Measurements from ENCODE around the gene TRIM17. TPM values are rescaled to one million over a fixed set of nuclear protein-coding genes. Genes with fewer than 3 reads are reported as not detected.
A peak's percentile ranks its signal among the peaks of the same experiment; 100 is the strongest.

The TRIM17 gene
- total and polyA plus RNA-seq, 9 of the 15 experiments (the other 6 are each of a cell fraction or from before 2014, with no cell fraction given) = not detected

DNA sequence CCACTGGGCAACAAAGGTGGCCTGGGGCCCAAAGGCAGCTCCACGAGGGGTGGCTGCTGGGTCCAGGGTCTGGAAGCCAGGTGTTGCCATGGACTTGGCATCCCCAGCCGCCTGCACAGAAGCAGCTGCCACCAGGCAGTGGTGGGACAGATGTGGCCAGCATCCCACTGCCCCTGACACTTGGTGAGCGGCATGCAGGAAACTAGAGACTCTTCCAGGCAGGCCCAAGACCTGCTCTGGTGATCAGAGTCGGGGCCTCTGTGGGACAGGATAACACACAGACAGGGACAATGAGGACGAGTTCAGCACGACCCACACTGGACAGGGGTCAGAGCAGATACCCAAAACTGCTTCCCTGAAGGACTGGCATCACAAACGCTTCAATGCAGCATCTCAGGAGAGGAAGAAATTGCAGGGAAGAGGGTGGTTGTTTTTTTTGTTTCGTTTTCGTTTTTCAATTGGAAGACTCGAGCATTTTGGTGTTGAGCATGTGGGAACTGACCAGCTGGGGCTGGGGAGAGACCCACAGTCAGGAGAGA, 36.4 kb upstream of the TRIM17 start:
- in situ Hi-C loops (cut with MboI) (loop anchor here (10.0 kb wide), 1 partner anchor 108 kb away; no protein-coding TSS in a partner anchor), intact Hi-C loops (cut with micrococcal nuclease) (loop anchor here (5.0 kb wide), 1 partner anchor 101 kb away; no protein-coding TSS in a partner anchor)
- 63% methylated on average over 10 of the region's 10 CpGs for WGBS (ENCODE audit: insufficient coverage, low coverage, missing lambda C conversion rate)

More for the DNA sequence above, 36.4 kb upstream of the TRIM17 start:
- ATAC-seq = no peak
- H3K9me3 ChIP-seq (replicated peaks; ENCODE audit: control insufficient read depth, insufficient read depth, low read depth, low read length) = no peaks in the 10 kb centered on the region
- H3K27ac ChIP-seq (ENCODE audit: extremely low read depth, low read depth, low read length) = peak overlapping the region; percentile 41; the same call in 1 of the 3 replicates
- H4K20me1 ChIP-seq (replicated peaks; ENCODE audit: control insufficient read depth, insufficient read depth, low read length) = no peaks in the 10 kb centered on the region; the same call in 1 of the 2 replicates
- TF ChIP-seq KAT7 (CRISPR knock-in tag; IDR thresholded peaks at IDR 0.05; ENCODE audit: borderline replicate concordance) = 0 out of 2 replicates have a peak, but pooled peaks have one; percentile 45
- TF ChIP-seq, protein P1, sequence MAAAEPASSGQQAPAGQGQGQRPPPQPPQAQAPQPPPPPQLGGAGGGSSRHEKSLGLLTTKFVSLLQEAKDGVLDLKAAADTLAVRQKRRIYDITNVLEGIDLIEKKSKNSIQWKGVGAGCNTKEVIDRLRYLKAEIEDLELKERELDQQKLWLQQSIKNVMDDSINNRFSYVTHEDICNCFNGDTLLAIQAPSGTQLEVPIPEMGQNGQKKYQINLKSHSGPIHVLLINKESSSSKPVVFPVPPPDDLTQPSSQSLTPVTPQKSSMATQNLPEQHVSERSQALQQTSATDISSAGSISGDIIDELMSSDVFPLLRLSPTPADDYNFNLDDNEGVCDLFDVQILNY (CRISPR knock-in tag; IDR thresholded peaks at IDR 0.05) = 0 out of 2 replicates have a peak, but pooled peaks have one; percentile 9
- TF ChIP-seq, protein P2, sequence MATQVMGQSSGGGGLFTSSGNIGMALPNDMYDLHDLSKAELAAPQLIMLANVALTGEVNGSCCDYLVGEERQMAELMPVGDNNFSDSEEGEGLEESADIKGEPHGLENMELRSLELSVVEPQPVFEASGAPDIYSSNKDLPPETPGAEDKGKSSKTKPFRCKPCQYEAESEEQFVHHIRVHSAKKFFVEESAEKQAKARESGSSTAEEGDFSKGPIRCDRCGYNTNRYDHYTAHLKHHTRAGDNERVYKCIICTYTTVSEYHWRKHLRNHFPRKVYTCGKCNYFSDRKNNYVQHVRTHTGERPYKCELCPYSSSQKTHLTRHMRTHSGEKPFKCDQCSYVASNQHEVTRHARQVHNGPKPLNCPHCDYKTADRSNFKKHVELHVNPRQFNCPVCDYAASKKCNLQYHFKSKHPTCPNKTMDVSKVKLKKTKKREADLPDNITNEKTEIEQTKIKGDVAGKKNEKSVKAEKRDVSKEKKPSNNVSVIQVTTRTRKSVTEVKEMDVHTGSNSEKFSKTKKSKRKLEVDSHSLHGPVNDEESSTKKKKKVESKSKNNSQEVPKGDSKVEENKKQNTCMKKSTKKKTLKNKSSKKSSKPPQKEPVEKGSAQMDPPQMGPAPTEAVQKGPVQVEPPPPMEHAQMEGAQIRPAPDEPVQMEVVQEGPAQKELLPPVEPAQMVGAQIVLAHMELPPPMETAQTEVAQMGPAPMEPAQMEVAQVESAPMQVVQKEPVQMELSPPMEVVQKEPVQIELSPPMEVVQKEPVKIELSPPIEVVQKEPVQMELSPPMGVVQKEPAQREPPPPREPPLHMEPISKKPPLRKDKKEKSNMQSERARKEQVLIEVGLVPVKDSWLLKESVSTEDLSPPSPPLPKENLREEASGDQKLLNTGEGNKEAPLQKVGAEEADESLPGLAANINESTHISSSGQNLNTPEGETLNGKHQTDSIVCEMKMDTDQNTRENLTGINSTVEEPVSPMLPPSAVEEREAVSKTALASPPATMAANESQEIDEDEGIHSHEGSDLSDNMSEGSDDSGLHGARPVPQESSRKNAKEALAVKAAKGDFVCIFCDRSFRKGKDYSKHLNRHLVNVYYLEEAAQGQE (IDR thresholded peaks at IDR 0.05; ENCODE audit: borderline replicate concordance) = peak; percentile 77
- TF ChIP-seq, protein P2 (CRISPR knock-in tag; IDR thresholded peaks at IDR 0.05; ENCODE audit: low read depth) = no peak
- TF ChIP-seq POLR2A (conservative IDR thresholded peaks at IDR 0.05) = peak; percentile 4; the same call in 1 of the 2 replicates
- TF ChIP-seq RBM34 (IDR thresholded peaks at IDR 0.05; ENCODE audit: borderline replicate concordance, insufficient read depth, low read length) = no peak
- peak; percentile 48 for TF ChIP-seq RBFOX2 (IDR thresholded peaks at IDR 0.05; ENCODE audit: low read depth, low read length)
- peaks cover 15% of the 10 kb centered on the region for H3K9me1 ChIP-seq (ENCODE audit: control insufficient read depth, insufficient read depth, low read length)
- peaks cover 31 to 32% of the 10 kb centered on the region in 2 experiments for H3K4me1 ChIP-seq (replicated peaks in 1 of 2; ENCODE audit: control insufficient read depth in 2 of 2, insufficient read depth in 2 of 2, low read length in 2 of 2)
- H3K79me2 ChIP-seq (ENCODE audit: control insufficient read depth, insufficient read depth, low read length) = peaks cover 34% of the 10 kb centered on the region
- H3K36me3 ChIP-seq (ENCODE audit: control insufficient read depth, insufficient read depth, low read length) = peaks cover 26% of the 10 kb centered on the region
- ChIA-PET POLR2A (interaction anchor here (1.0 to 2.0 kb wide), 5 partner anchors 10 to 113 kb away, joined by 4 to 11 read pairs (median 5); no protein-coding TSS in a partner anchor), CTCF (ENCODE audit: low intra/inter-chr PET ratio) (no interaction called here)
- H2AFZ ChIP-seq (ENCODE audit: low read depth, low read length) = no peak overlapping the region
- BruUV-seq (replicated peaks) = no TSS peak
- no peaks in the 10 kb centered on the region for H3K27me3 ChIP-seq (ENCODE audit: control insufficient read depth in 2 of 2, insufficient read depth in 2 of 2, low read length in 2 of 2)
- DNase-seq (ENCODE audit: extremely low read depth in 1 of 4, low spot score in 3 of 4) = no peak
- peak overlapping the region in 1 of 2 experiments; percentile 82; a peak in 2 of 4 replicates for H3K9ac ChIP-seq (ENCODE audit: insufficient read depth in 1 of 2, low read depth in 2 of 2, low read length in 2 of 2)
- no peak for FAIRE-seq
- H3K4me3 ChIP-seq = no peak overlapping the region
- H3K4me2 ChIP-seq (ENCODE audit: insufficient read depth, low read length) = no peak overlapping the region

All from K562 (cell line).